GM12891 (cell line): ENCODE measurements around the gene COLEC11.

ENCODE experiments used
- DNase-seq: peaks from one replicate; pipeline ENCODE4 v3.0.0; 2011; ENCODE audit warnings: low spot score; ENCODE audit not compliant: insufficient read length
- FAIRE-seq: peaks from 2 replicates; lab custom pipeline; 2011; peaks lifted over from hg19 to GRCh38; lab: Jason Lieb, UNC
- PAX5 ChIP-seq: IDR thresholded peaks from 2 replicates; pipeline ENCODE4 v1.6.1; 2011; ENCODE audit warnings: low read length, moderate library complexity, mild to moderate bottlenecking; ENCODE audit not compliant: insufficient read depth, severe bottlenecking
- POLR2A ChIP-seq: IDR thresholded peaks from 2 replicates; pipeline ENCODE4 v1.6.1; 2011; ENCODE audit warnings: low read depth, low read length, control low read depth
- POLR2AphosphoS5 ChIP-seq: IDR thresholded peaks from 2 replicates; pipeline ENCODE4 v1.6.1; 2011; ENCODE audit warnings: low read depth, low read length, control low read depth
- POU2F2 ChIP-seq: IDR thresholded peaks from 2 replicates; pipeline ENCODE4 v1.6.1; 2011; ENCODE audit warnings: low read depth, mild to moderate bottlenecking, control low read depth, low read length, moderate library complexity
- SPI1 ChIP-seq: IDR thresholded peaks from 2 replicates; pipeline ENCODE4 v1.6.1; 2011; ENCODE audit warnings: low read depth, low read length, control low read depth
- TAF1 ChIP-seq: IDR thresholded peaks from 2 replicates; pipeline ENCODE4 v1.6.1; 2011; ENCODE audit warnings: low read depth, low read length, control low read depth

Gene COLEC11

GRCh38 chr2:3637692-3638455 lies 43.0 kb downstream of the COLEC11 start:
- DNase-seq: no peak
- FAIRE-seq: no peak
- TF ChIP-seq PAX5 (no peak), POU2F2 (no peak), SPI1 (no peak), POLR2AphosphoS5 (no peak), TAF1 (no peak), POLR2A (no peak)

GRCh38 chr2:3638456-3638810 lies 43.5 kb downstream of the COLEC11 start:
- no peak for TF ChIP-seq TAF1
- no peak for TF ChIP-seq PAX5
- TF ChIP-seq POLR2A: no peak
- no peak for TF ChIP-seq POLR2AphosphoS5
- no peak for TF ChIP-seq POU2F2
- TF ChIP-seq SPI1: no peak
- DNase-seq (no peak), FAIRE-seq (no peak)

- TF ChIP-seq POU2F2 (no peak), POLR2AphosphoS5 (no peak), SPI1 (no peak), POLR2A (no peak), PAX5 (no peak), TAF1 (no peak)
- no peak for DNase-seq
- no peak for FAIRE-seq
Observed at GRCh38 chr2:3639015-3639630, 44.2 kb downstream of the COLEC11 start.

DNA sequence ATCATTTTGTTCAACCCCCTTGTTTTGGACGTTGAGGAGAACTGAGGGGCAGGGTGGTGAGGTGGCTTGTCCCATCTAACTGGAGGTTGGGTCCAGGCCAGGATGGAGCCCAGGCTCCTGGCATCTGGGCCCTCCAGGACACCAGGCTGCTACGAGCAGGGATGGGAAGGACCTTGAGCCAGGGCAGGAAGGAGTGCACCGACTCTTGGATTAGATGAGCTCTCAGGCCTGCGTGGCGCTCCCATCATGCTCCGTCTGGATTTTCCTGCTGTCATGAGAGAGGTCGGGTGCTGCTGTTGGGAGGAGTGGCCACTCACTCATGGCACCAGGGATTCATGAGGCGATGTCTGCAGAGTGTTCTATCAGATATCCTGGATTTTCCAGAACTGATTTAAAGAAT lies 44.7 kb downstream of the COLEC11 start:
- FAIRE-seq (no peak), DNase-seq (no peak)
- no peak for TF ChIP-seq POU2F2
- TF ChIP-seq POLR2A: no peak

GRCh38 chr2:3641181-3641580 lies 46.3 kb downstream of the COLEC11 start:
- DNase-seq: no peak
- FAIRE-seq: no peak

GRCh38 chr2:3641841-3642421 lies 47.0 kb downstream of the COLEC11 start:
- no peak for DNase-seq
- FAIRE-seq: no peak
- no peak for TF ChIP-seq POLR2A
- no peak for TF ChIP-seq SPI1
- no peak for TF ChIP-seq PAX5

More at GRCh38 chr2:3641181-3641580, 46.3 kb downstream of the COLEC11 start:
- TF ChIP-seq PAX5 (no peak), SPI1 (no peak), POU2F2 (no peak), TAF1 (no peak), POLR2AphosphoS5 (no peak), POLR2A (no peak)

- TF ChIP-seq PAX5 (no peak), SPI1 (no peak), POLR2AphosphoS5 (no peak), POLR2A (no peak), POU2F2 (no peak), TAF1 (no peak)
- FAIRE-seq: no peak
Observed at GRCh38 chr2:3642521-3643215, 47.8 kb downstream of the COLEC11 start.

GRCh38 chr2:3643371-3644245 lies 48.7 kb downstream of the COLEC11 start:
- DNase-seq (no peak), FAIRE-seq (no peak)
- TF ChIP-seq POLR2AphosphoS5 (no peak), SPI1 (no peak), POLR2A (no peak), PAX5 (no peak), POU2F2 (no peak), TAF1 (no peak)

More at GRCh38 chr2:3642521-3643215, 47.8 kb downstream of the COLEC11 start:
- DNase-seq: no peak
